H9 (cell line): ENCODE measurements around the gene UCMA. TPM values are rescaled to one million over a fixed set of nuclear protein-coding genes. Genes with fewer than 3 reads are reported as not detected.

Source experiments
- DNase-seq: peaks from one replicate; pipeline ENCODE4 v3.0.0-alpha.2; 2017
- H2AFZ ChIP-seq: one replicate; pipeline ENCODE4 v1.6.1; 2013; ENCODE audit warnings: mild to moderate bottlenecking, low read length, control low read depth, moderate library complexity
- H2AK5ac ChIP-seq: 2 replicates; pipeline ENCODE4 v1.6.1; 2013; ENCODE audit warnings: low read length, control low read depth, mixed read lengths; ENCODE audit not compliant: insufficient read length
- H2BK120ac ChIP-seq: one replicate; pipeline ENCODE4 v1.6.1; 2013; ENCODE audit warnings: low read depth, mild to moderate bottlenecking, low read length, control low read depth, inconsistent platforms; ENCODE audit not compliant: poor library complexity, severe bottlenecking
- H2BK12ac ChIP-seq: 2 replicates; pipeline ENCODE4 v1.6.1; 2013; ENCODE audit warnings: low read length, control low read depth, mixed read lengths, low read depth; ENCODE audit not compliant: insufficient read length
- H2BK15ac ChIP-seq: 2 replicates; pipeline ENCODE4 v1.6.1; 2013; ENCODE audit warnings: low read depth, low read length, control low read depth
- H2BK20ac ChIP-seq: one replicate; pipeline ENCODE4 v1.6.1; 2013; ENCODE audit warnings: low read depth, mild to moderate bottlenecking, low read length, control low read depth, inconsistent platforms; ENCODE audit not compliant: poor library complexity, severe bottlenecking
- H2BK5ac ChIP-seq: 2 replicates; pipeline ENCODE4 v1.6.1; 2013; ENCODE audit warnings: low read length, control low read depth, mixed read lengths; ENCODE audit not compliant: insufficient read length
- H3K14ac ChIP-seq: 2 replicates; pipeline ENCODE4 v1.6.1; 2013; ENCODE audit warnings: low read length, control low read depth; ENCODE audit not compliant: insufficient read depth
- H3K18ac ChIP-seq: 2 replicates; pipeline ENCODE4 v1.6.1; 2013; ENCODE audit warnings: low read depth, mild to moderate bottlenecking, mixed read lengths, low read length, control low read depth; ENCODE audit not compliant: insufficient read length
- H3K23ac ChIP-seq: 2 replicates; pipeline ENCODE4 v1.6.1; 2013; ENCODE audit warnings: low read length, control low read depth, mixed read lengths, low read depth; ENCODE audit not compliant: insufficient read length
- H3K23me2 ChIP-seq: 2 replicates; pipeline ENCODE4 v1.6.1; 2013; ENCODE audit warnings: low read depth, mild to moderate bottlenecking, mixed read lengths, low read length, control low read depth; ENCODE audit not compliant: insufficient read length, poor library complexity, severe bottlenecking
- H3K27ac ChIP-seq: 2 replicates; pipeline ENCODE4 v1.5.1; 2013; ENCODE audit warnings: low read length, control low read depth, mixed read lengths, low read depth; ENCODE audit not compliant: insufficient read length
- H3K27me3 ChIP-seq: 2 replicates; pipeline ENCODE4 v1.6.1; 2013; ENCODE audit warnings: low read length, control low read depth, inconsistent platforms; ENCODE audit not compliant: insufficient read depth
- H3K4ac ChIP-seq: 2 replicates; pipeline ENCODE4 v1.6.1; 2013; ENCODE audit warnings: low read depth, mild to moderate bottlenecking, control low read depth, inconsistent platforms, low read length, moderate library complexity
- H3K4me1 ChIP-seq: 2 replicates; pipeline ENCODE4 v1.6.1; 2013; ENCODE audit warnings: low read length, control low read depth, inconsistent platforms; ENCODE audit not compliant: insufficient read depth
- H3K4me2 ChIP-seq: 2 replicates; pipeline ENCODE4 v1.6.1; 2013; ENCODE audit warnings: low read length, control low read depth, mixed read lengths; ENCODE audit not compliant: insufficient read length, insufficient read depth
- H3K56ac ChIP-seq: 2 replicates; pipeline ENCODE4 v1.6.1; 2013; ENCODE audit warnings: low read depth, mild to moderate bottlenecking, mixed read lengths, low read length, control low read depth; ENCODE audit not compliant: insufficient read length
- H3K79me1 ChIP-seq: 2 replicates; pipeline ENCODE4 v1.6.1; 2013; ENCODE audit warnings: low read depth, mild to moderate bottlenecking, moderate library complexity, low read length, control low read depth, inconsistent platforms; ENCODE audit not compliant: insufficient read depth, poor library complexity, severe bottlenecking
- H3K79me2 ChIP-seq: 2 replicates; pipeline ENCODE4 v1.6.1; 2013; ENCODE audit warnings: low read length, control low read depth, inconsistent platforms; ENCODE audit not compliant: insufficient read depth
- H3K9ac ChIP-seq: 2 replicates; pipeline ENCODE4 v1.6.1; 2013; ENCODE audit warnings: low read length, control low read depth, mixed read lengths; ENCODE audit not compliant: insufficient read length; ENCODE audit errors: extremely low read depth
- H3K9me3 ChIP-seq: one replicate; pipeline ENCODE4 v1.6.1; 2013; ENCODE audit warnings: low read depth, low read length, inconsistent platforms; ENCODE audit not compliant: control insufficient read depth
- H3T11ph ChIP-seq: one replicate; pipeline ENCODE4 v1.6.1; 2013; ENCODE audit warnings: mild to moderate bottlenecking, low read length, control low read depth, inconsistent platforms
- H4K20me1 ChIP-seq: one replicate; pipeline ENCODE4 v1.6.1; 2013; ENCODE audit not compliant: control insufficient read depth, insufficient read length, insufficient read depth
- H4K5ac ChIP-seq: 2 replicates; pipeline ENCODE4 v1.6.1; 2013; ENCODE audit warnings: low read depth, mild to moderate bottlenecking, mixed read lengths, low read length, control low read depth; ENCODE audit not compliant: insufficient read length
- H4K8ac ChIP-seq: replicated peaks from 2 replicates; pipeline ENCODE4 v1.6.1; 2013; ENCODE audit warnings: low read length, control low read depth, mixed read lengths, low read depth; ENCODE audit not compliant: insufficient read length
- H4K91ac ChIP-seq: 2 replicates; pipeline ENCODE4 v1.6.1; 2013; ENCODE audit warnings: low read depth, mild to moderate bottlenecking, moderate library complexity, mixed read lengths, low read length, control low read depth; ENCODE audit not compliant: insufficient read length
- H3K27ac Mint-ChIP-seq, 3 experiments: 2 replicates in 2 of 3; 3 replicates in 1 of 3; pipeline ENCODE4 v1.8.0; 2020 to 2021; ENCODE audit warnings: mixed read lengths in 3 of 3, mild to moderate bottlenecking in 1 of 3, moderate library complexity in 1 of 3
- H3K27me3 Mint-ChIP-seq: 2 replicates; pipeline ENCODE4 v1.8.0; 2021; ENCODE audit warnings: low read depth, mild to moderate bottlenecking, moderate library complexity, mixed read lengths
- H3K36me3 Mint-ChIP-seq, 3 experiments: 2 replicates in 2 of 3; 3 replicates in 1 of 3; pipeline ENCODE4 v1.8.0; 2020 to 2021; ENCODE audit warnings: low read depth in 3 of 3, mixed read lengths in 3 of 3; ENCODE audit not compliant: insufficient read depth in 1 of 3
- H3K4me1 Mint-ChIP-seq, 2 experiments: 2 replicates each; pipeline ENCODE4 v1.8.0; 2020; ENCODE audit warnings: mixed read lengths in 2 of 2
- H3K4me3 Mint-ChIP-seq, 2 experiments: 2 replicates in 1 of 2; 3 replicates in 1 of 2; pipeline ENCODE4 v1.8.0; 2020 to 2021; ENCODE audit warnings: mild to moderate bottlenecking in 2 of 2, mixed read lengths in 2 of 2, moderate library complexity in 1 of 2
- H3K9me3 Mint-ChIP-seq, 2 experiments: 2 replicates in 1 of 2; 3 replicates in 1 of 2; pipeline ENCODE4 v1.8.0; 2020; ENCODE audit warnings: mild to moderate bottlenecking in 2 of 2, mixed read lengths in 2 of 2, moderate library complexity in 1 of 2
- WGBS: extraction: QIAGEN DNeasy Blood & Tissue Kit; methylation state at CpG from one replicate; pipeline ENCODE4 v1.1.7; 2013; ENCODE audit warnings: missing lambda C conversion rate, low lambda C conversion rate, mixed read lengths; ENCODE audit not compliant: insufficient read length; ENCODE audit errors: extremely low coverage; 5-methylcytosine and 5-hydroxymethylcytosine counted together
- total RNA-seq: library from RNA; stranded (reverse); gene quantifications from 2 replicates; pipeline ENCODE4 v1.2.1, GENCODE V29; 2021
- TF ChIP-seq, protein P1 (sequence below): fragments of 200-600 bp; sonication (generic); conservative IDR thresholded peaks from 3 replicates; pipeline ENCODE4 v1.8.0; 2021; ENCODE audit warnings: antibody characterized with exemption, mild to moderate bottlenecking

UCMA gene
- total RNA-seq, 1 experiment from 2014 or later = not detected

DNA sequence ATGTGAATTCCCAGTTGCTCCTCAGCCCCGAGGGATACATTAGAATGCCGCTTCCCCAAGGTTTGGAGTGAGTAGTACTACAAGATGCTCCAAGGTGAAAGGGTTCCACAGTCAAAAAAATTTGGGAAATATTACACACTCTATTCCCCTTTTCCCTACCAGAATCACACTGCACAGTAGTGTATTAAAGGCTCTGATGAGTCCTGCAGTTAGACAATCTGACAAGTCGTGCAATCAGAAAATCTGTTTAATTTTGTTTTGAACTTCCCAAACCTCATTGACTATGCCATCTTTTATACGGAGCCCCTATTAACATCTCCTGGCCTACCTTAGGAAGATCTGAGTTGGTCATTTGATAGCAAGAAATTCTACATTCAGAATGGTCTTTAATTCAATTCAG lies 13.6 kb upstream of the UCMA start:
- H3K23me2 ChIP-seq = no peaks in the 10 kb centered on the region
- TF ChIP-seq, protein P1, sequence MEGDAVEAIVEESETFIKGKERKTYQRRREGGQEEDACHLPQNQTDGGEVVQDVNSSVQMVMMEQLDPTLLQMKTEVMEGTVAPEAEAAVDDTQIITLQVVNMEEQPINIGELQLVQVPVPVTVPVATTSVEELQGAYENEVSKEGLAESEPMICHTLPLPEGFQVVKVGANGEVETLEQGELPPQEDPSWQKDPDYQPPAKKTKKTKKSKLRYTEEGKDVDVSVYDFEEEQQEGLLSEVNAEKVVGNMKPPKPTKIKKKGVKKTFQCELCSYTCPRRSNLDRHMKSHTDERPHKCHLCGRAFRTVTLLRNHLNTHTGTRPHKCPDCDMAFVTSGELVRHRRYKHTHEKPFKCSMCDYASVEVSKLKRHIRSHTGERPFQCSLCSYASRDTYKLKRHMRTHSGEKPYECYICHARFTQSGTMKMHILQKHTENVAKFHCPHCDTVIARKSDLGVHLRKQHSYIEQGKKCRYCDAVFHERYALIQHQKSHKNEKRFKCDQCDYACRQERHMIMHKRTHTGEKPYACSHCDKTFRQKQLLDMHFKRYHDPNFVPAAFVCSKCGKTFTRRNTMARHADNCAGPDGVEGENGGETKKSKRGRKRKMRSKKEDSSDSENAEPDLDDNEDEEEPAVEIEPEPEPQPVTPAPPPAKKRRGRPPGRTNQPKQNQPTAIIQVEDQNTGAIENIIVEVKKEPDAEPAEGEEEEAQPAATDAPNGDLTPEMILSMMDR = no peak
- H3K27me3 ChIP-seq = no peaks in the 10 kb centered on the region
- peaks cover 0 to 3% of the 10 kb centered on the region in 2 experiments; a peak in 1 of 5 replicates for H3K9me3 Mint-ChIP-seq
- no peak overlapping the region for H3K56ac ChIP-seq
- no peak for DNase-seq
- no peak overlapping the region for H3K18ac ChIP-seq
- H3K4me3 Mint-ChIP-seq = no peak overlapping the region
- no peak overlapping the region for H3K4me2 ChIP-seq
- no peak overlapping the region for H2BK12ac ChIP-seq
- no peak overlapping the region for H4K8ac ChIP-seq
- H3K4me1 Mint-ChIP-seq = no peaks in the 10 kb centered on the region
- H2AK5ac ChIP-seq = no peak overlapping the region
- no peak overlapping the region for H3K4ac ChIP-seq
- no peaks in the 10 kb centered on the region for H3K79me2 ChIP-seq
- no peaks in the 10 kb centered on the region for H3K79me1 ChIP-seq
- no peak overlapping the region for H3K14ac ChIP-seq
- no CpG with 5 or more reads among the region's 4 CpGs for WGBS
- H2BK20ac ChIP-seq = no peak overlapping the region
- H3K9ac ChIP-seq = no peak overlapping the region
- no peak overlapping the region for H3K27ac Mint-ChIP-seq
- no peaks in the 10 kb centered on the region for H3K9me3 ChIP-seq
- no peak overlapping the region for H3K23ac ChIP-seq
- H2BK15ac ChIP-seq = no peak overlapping the region
- no peak overlapping the region for H2AFZ ChIP-seq
- no peak overlapping the region for H2BK120ac ChIP-seq
- no peak overlapping the region for H3K27ac ChIP-seq
- no peak overlapping the region for H4K5ac ChIP-seq
- H3K27me3 Mint-ChIP-seq = no peaks in the 10 kb centered on the region
- no peak overlapping the region for H3T11ph ChIP-seq
- H3K4me1 ChIP-seq = no peaks in the 10 kb centered on the region
- no peak overlapping the region for H2BK5ac ChIP-seq
- no peaks in the 10 kb centered on the region for H3K36me3 Mint-ChIP-seq
- H4K20me1 ChIP-seq = no peaks in the 10 kb centered on the region
- no peak overlapping the region for H4K91ac ChIP-seq
